GM21447 (cell line): ENCODE data around the gene ITPR3.

ENCODE experiments used
- ATAC-seq: cut with Tn5 transposase; IDR thresholded peaks from one replicate; pipeline ENCODE4 v1.9.1; 2021; ENCODE audit not compliant: unreplicated experiment

The ITPR3 gene

GRCh38 chr6:33695451-33695887 lies 74.3 kb downstream of the ITPR3 start:
- no peak for ATAC-seq

- ATAC-seq: no peak
Measured at GRCh38 chr6:33696076-33696475, 75.0 kb downstream of the ITPR3 start.

- ATAC-seq: no peak
Measured at GRCh38 chr6:33696548-33697518, 75.7 kb downstream of the ITPR3 start.

GRCh38 chr6:33697845-33698244 lies 76.7 kb downstream of the ITPR3 start:
- no peak for ATAC-seq

GRCh38 chr6:33698494-33698893 lies 77.4 kb downstream of the ITPR3 start:
- ATAC-seq: no peak

- ATAC-seq: no peak
Measured at GRCh38 chr6:33699131-33699530, 78.0 kb downstream of the ITPR3 start.

GRCh38 chr6:33699739-33700138 lies 78.6 kb downstream of the ITPR3 start:
- ATAC-seq: no peak

- ATAC-seq: peak; percentile 61
Measured at GRCh38 chr6:33700391-33701050, 79.4 kb downstream of the ITPR3 start.

- ATAC-seq: no peak
Measured at GRCh38 chr6:33702345-33702977, 81.3 kb downstream of the ITPR3 start.

- ATAC-seq: no peak
Measured at GRCh38 chr6:33704215-33705066, 83.3 kb downstream of the ITPR3 start.

- no peak for ATAC-seq
Measured at GRCh38 chr6:33705268-33705885, 84.3 kb downstream of the ITPR3 start.

GRCh38 chr6:33705955-33706725 lies 85.0 kb downstream of the ITPR3 start:
- ATAC-seq: no peak

GRCh38 chr6:33707771-33708170 lies 86.6 kb downstream of the ITPR3 start:
- ATAC-seq: no peak

GRCh38 chr6:33708516-33709204 lies 87.5 kb downstream of the ITPR3 start:
- no peak for ATAC-seq

- ATAC-seq: no peak
Measured at GRCh38 chr6:33709605-33710295, 88.6 kb downstream of the ITPR3 start.

GRCh38 chr6:33710296-33711121 lies 89.4 kb downstream of the ITPR3 start:
- no peak for ATAC-seq
